ENCODE data around the gene KRTAP12-4. TPM values are rescaled to one million over a fixed set of nuclear protein-coding genes. Genes with fewer than 3 reads are reported as not detected.
"Not testable (repeated sequence)": the region's sequence is repeated elsewhere in the genome, so short reads cannot be mapped to it uniquely, and the experiment has no call there.

The KRTAP12-4 gene
- total and polyA plus RNA-seq, 9 donors = not detected

GRCh38 chr21:44686843-44687561 is 32.5 kb upstream of the KRTAP12-4 start:
- WGBS (ENCODE audit: insufficient coverage) = 62% methylated on average over 24 of the region's 25 CpGs

GRCh38 chr21:44686000-44686781 is 31.7 kb upstream of the KRTAP12-4 start:
- Histone ChIP-seq H3K27me3 (ENCODE audit: control insufficient read depth, insufficient read depth, low read length) (peaks cover 49% of the 10 kb centered on the region), H3K27ac (ENCODE audit: low read length) (no peak overlapping the region), H3K36me3 (ENCODE audit: control insufficient read depth, insufficient read depth, low read length) (no peaks in the 10 kb centered on the region), H3K4me3 (ENCODE audit: low read length) (no peak overlapping the region), H3K4me1 (ENCODE audit: control insufficient read depth, insufficient read depth, low read length) (peaks cover 17% of the 10 kb centered on the region), H3K9me3 (replicated peaks; ENCODE audit: control insufficient read depth, low read depth, low read length) (no peaks in the 10 kb centered on the region)
- no peak for DNase-seq
- WGBS (ENCODE audit: insufficient coverage) = 48% methylated on average over 12 of the region's 14 CpGs

More at GRCh38 chr21:44686843-44687561, 32.5 kb upstream of the KRTAP12-4 start:
- no peak overlapping the region for H3K4me3 ChIP-seq (ENCODE audit: low read length)
- no peaks in the 10 kb centered on the region for H3K9me3 ChIP-seq (replicated peaks; ENCODE audit: control insufficient read depth, low read depth, low read length)
- no peaks in the 10 kb centered on the region for H3K36me3 ChIP-seq (ENCODE audit: control insufficient read depth, insufficient read depth, low read length)
- H3K27me3 ChIP-seq (ENCODE audit: control insufficient read depth, insufficient read depth, low read length) = peaks cover 45% of the 10 kb centered on the region
- DNase-seq = no peak
- H3K27ac ChIP-seq (ENCODE audit: low read length) = no peak overlapping the region
- peaks cover 16% of the 10 kb centered on the region for H3K4me1 ChIP-seq (ENCODE audit: control insufficient read depth, insufficient read depth, low read length)

- Histone ChIP-seq H3K4me1 (ENCODE audit: control insufficient read depth, insufficient read depth, low read length) (peaks cover 17% of the 10 kb centered on the region), H3K27me3 (ENCODE audit: control insufficient read depth, insufficient read depth, low read length) (peaks cover 51% of the 10 kb centered on the region)
- 80% methylated on average over 1 of the region's 6 CpGs for WGBS (ENCODE audit: insufficient coverage)
- not testable (repeated sequence) for H3K4me3 ChIP-seq (ENCODE audit: low read length); H3K36me3 ChIP-seq (ENCODE audit: control insufficient read depth, insufficient read depth, low read length); H3K27ac ChIP-seq (ENCODE audit: low read length); DNase-seq; H3K9me3 ChIP-seq (replicated peaks; ENCODE audit: control insufficient read depth, low read depth, low read length)
Measured at GRCh38 chr21:44685050-44685449, 30.6 kb upstream of the KRTAP12-4 start.

GRCh38 chr21:44684483-44684882 is 30.0 kb upstream of the KRTAP12-4 start:
- Histone ChIP-seq H3K4me1 (ENCODE audit: control insufficient read depth, insufficient read depth, low read length) (peaks cover 17% of the 10 kb centered on the region), H3K9me3 (replicated peaks; ENCODE audit: control insufficient read depth, low read depth, low read length) (no peaks in the 10 kb centered on the region), H3K4me3 (ENCODE audit: low read length) (no peak overlapping the region), H3K27ac (ENCODE audit: low read length) (no peak overlapping the region), H3K36me3 (ENCODE audit: control insufficient read depth, insufficient read depth, low read length) (no peaks in the 10 kb centered on the region), H3K27me3 (ENCODE audit: control insufficient read depth, insufficient read depth, low read length) (peaks cover 51% of the 10 kb centered on the region)
- 73% methylated on average over 5 of the region's 6 CpGs for WGBS (ENCODE audit: insufficient coverage)
- no peak for DNase-seq

GRCh38 chr21:44684077-44684476 is 29.6 kb upstream of the KRTAP12-4 start:
- 90% methylated on average over 5 of the region's 7 CpGs for WGBS (ENCODE audit: insufficient coverage)
- H3K4me3 ChIP-seq (ENCODE audit: low read length) = no peak overlapping the region
- peaks cover 51% of the 10 kb centered on the region for H3K27me3 ChIP-seq (ENCODE audit: control insufficient read depth, insufficient read depth, low read length)
- no peaks in the 10 kb centered on the region for H3K36me3 ChIP-seq (ENCODE audit: control insufficient read depth, insufficient read depth, low read length)
- DNase-seq = no peak
- H3K27ac ChIP-seq (ENCODE audit: low read length) = no peak overlapping the region
- no peaks in the 10 kb centered on the region for H3K9me3 ChIP-seq (replicated peaks; ENCODE audit: control insufficient read depth, low read depth, low read length)
- H3K4me1 ChIP-seq (ENCODE audit: control insufficient read depth, insufficient read depth, low read length) = peaks cover 17% of the 10 kb centered on the region

- H3K27me3 ChIP-seq (ENCODE audit: control insufficient read depth, insufficient read depth, low read length) = peaks cover 43% of the 10 kb centered on the region
- H3K36me3 ChIP-seq (ENCODE audit: control insufficient read depth, insufficient read depth, low read length) = no peaks in the 10 kb centered on the region
- H3K27ac ChIP-seq (ENCODE audit: low read length) = no peak overlapping the region
- peaks cover 16% of the 10 kb centered on the region for H3K4me1 ChIP-seq (ENCODE audit: control insufficient read depth, insufficient read depth, low read length)
- WGBS (ENCODE audit: insufficient coverage) = 82% methylated on average over 12 of the region's 15 CpGs
- no peak for DNase-seq
- H3K9me3 ChIP-seq (replicated peaks; ENCODE audit: control insufficient read depth, low read depth, low read length) = no peaks in the 10 kb centered on the region
- H3K4me3 ChIP-seq (ENCODE audit: low read length) = no peak overlapping the region
Measured at GRCh38 chr21:44682580-44683151, 28.2 kb upstream of the KRTAP12-4 start.

GRCh38 chr21:44681861-44682579 is 27.6 kb upstream of the KRTAP12-4 start, which contains the start of gene KRTAP12-1:
Gene KRTAP12-1 (minus strand): TSS chr21:44682163. CDS start chr21:44682123, 40 bp downstream.
- Histone ChIP-seq H3K27me3 (ENCODE audit: control insufficient read depth, insufficient read depth, low read length) (peaks cover 40% of the 10 kb centered on the region), H3K4me1 (ENCODE audit: control insufficient read depth, insufficient read depth, low read length) (peaks cover 9% of the 10 kb centered on the region), H3K27ac (ENCODE audit: low read length) (no peak within 1 kb of the TSS), H3K4me3 (ENCODE audit: low read length) (no peak within 1 kb of the TSS), H3K36me3 (ENCODE audit: control insufficient read depth, insufficient read depth, low read length) (no peaks in the 10 kb centered on the region), H3K9me3 (replicated peaks; ENCODE audit: control insufficient read depth, low read depth, low read length) (no peaks in the 10 kb centered on the region)
- DNase-seq = no peak
- 80% methylated on average over 21 of the region's 23 CpGs for WGBS (ENCODE audit: insufficient coverage)

- WGBS (ENCODE audit: insufficient coverage) = 91% methylated on average over 5 of the region's 11 CpGs
- DNase-seq = no peak
- H3K4me3 ChIP-seq (ENCODE audit: low read length) = no peak overlapping the region
Measured at GRCh38 chr21:44681152-44681551, 26.7 kb upstream of the KRTAP12-4 start.

GRCh38 chr21:44677881-44678280 is 23.4 kb upstream of the KRTAP12-4 start:
- Histone ChIP-seq H3K36me3 (ENCODE audit: control insufficient read depth, insufficient read depth, low read length) (no peaks in the 10 kb centered on the region), H3K27ac (ENCODE audit: low read length) (no peak overlapping the region), H3K27me3 (ENCODE audit: control insufficient read depth, insufficient read depth, low read length) (peaks cover 18% of the 10 kb centered on the region), H3K4me1 (ENCODE audit: control insufficient read depth, insufficient read depth, low read length) (peaks cover 5% of the 10 kb centered on the region), H3K4me3 (ENCODE audit: low read length) (no peak overlapping the region), H3K9me3 (replicated peaks; ENCODE audit: control insufficient read depth, low read depth, low read length) (peaks cover 2% of the 10 kb centered on the region)
- no peak for DNase-seq
- WGBS (ENCODE audit: insufficient coverage) = 94% methylated on average over 3 of the region's 13 CpGs

More at GRCh38 chr21:44681152-44681551, 26.7 kb upstream of the KRTAP12-4 start:
- Histone ChIP-seq H3K4me1 (ENCODE audit: control insufficient read depth, insufficient read depth, low read length) (peaks cover 5% of the 10 kb centered on the region), H3K27me3 (ENCODE audit: control insufficient read depth, insufficient read depth, low read length) (peaks cover 33% of the 10 kb centered on the region), H3K9me3 (replicated peaks; ENCODE audit: control insufficient read depth, low read depth, low read length) (no peaks in the 10 kb centered on the region), H3K36me3 (ENCODE audit: control insufficient read depth, insufficient read depth, low read length) (no peaks in the 10 kb centered on the region), H3K27ac (ENCODE audit: low read length) (no peak overlapping the region)

Measured in muscle of leg (tissue), 11 donors.